ENCODE data around the gene RPUSD4. TPM values are rescaled to one million over a fixed set of nuclear protein-coding genes. Genes with fewer than 3 reads are reported as not detected.

RPUSD4 gene
- polyA plus RNA-seq, 2 of the 4 experiments (the other 2 are of a cell fraction): 15.4 to 16.2 TPM

DNA sequence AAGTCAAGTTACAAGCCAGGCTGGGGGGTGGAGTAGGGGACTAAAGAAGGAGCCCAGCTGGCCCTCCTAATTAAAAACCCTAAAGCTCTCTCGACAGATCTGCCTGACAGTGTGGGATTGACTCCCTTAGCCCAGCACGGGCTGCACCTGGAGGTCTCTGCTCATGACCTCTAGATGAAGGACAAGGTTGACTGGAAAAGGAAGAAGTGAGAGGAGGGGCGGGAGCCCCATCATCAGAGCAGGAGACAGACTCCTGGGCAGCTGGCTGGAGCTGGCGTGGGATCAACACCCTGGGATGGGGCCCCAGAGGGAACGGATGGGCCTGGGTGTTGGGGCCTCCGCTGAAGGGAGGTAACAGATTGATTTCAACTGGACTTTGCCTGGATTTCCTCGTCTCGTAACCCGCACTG lies 46.1 kb downstream of the RPUSD4 start:
- no peak for DNase-seq (ENCODE audit: low read depth in 1 of 2, low spot score in 1 of 2)
- Histone ChIP-seq H3K27ac (no peak overlapping the region), H3K4me2 (no peak overlapping the region), H3K4me1 (no peaks in the 10 kb centered on the region), H3K9me3 (no peaks in the 10 kb centered on the region), H3K4me3 (no peak overlapping the region)
- POLR2A ChIA-PET: no interaction called here
- no peak for FAIRE-seq
- CTCF ChIA-PET: no interaction called here
- WGBS (ENCODE audit: missing lambda C conversion rate): 63% methylated on average over 9 of the region's 9 CpGs
- TF ChIP-seq, protein P1, sequence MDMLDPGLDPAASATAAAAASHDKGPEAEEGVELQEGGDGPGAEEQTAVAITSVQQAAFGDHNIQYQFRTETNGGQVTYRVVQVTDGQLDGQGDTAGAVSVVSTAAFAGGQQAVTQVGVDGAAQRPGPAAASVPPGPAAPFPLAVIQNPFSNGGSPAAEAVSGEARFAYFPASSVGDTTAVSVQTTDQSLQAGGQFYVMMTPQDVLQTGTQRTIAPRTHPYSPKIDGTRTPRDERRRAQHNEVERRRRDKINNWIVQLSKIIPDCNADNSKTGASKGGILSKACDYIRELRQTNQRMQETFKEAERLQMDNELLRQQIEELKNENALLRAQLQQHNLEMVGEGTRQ (IDR thresholded peaks at IDR 0.05): no peak
- no peak for ATAC-seq

DNA sequence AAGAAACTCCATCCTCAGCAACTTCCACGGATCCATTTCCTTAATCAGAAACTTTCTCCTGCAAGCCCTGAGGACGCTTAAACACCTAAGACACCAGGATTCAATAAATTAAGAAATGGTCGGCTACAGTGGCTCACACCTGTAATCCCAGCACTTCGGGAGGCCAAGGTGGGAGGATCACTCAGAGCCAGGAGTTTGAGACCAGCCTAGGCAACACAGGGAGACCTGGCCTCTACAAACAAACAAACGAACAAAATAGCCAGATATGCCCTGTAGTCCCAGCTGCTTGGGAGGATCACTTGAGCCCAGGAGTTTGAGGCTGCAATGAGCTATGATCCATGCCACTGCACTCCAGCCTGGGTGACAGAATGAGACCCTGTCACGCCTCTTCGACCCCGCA lies 46.7 kb downstream of the RPUSD4 start:
- H3K4me1 ChIP-seq: no peaks in the 10 kb centered on the region
- ChIA-PET CTCF (interaction anchor here (0.7 to 1.4 kb wide), 2 partner anchors 10 to 22 kb away, joined by 3 read pairs; no protein-coding TSS in a partner anchor), POLR2A (no interaction called here)
- no peak for DNase-seq (ENCODE audit: low read depth in 1 of 2, low spot score in 1 of 2)
- H3K9me3 ChIP-seq: no peaks in the 10 kb centered on the region
- H3K4me3 ChIP-seq: no peak overlapping the region
- no peak for ATAC-seq
- TF ChIP-seq PHF8 (IDR thresholded peaks at IDR 0.05; ENCODE audit: borderline replicate concordance, low read depth): no peak
- no peak for TF ChIP-seq RAD21 (conservative IDR thresholded peaks at IDR 0.05 in 1 of 2, IDR thresholded peaks at IDR 0.05 in 1 of 2)
- TF ChIP-seq FOSL2 (IDR thresholded peaks at IDR 0.05): no peak
- TF ChIP-seq FOSL2 (CRISPR knock-in tag; IDR thresholded peaks at IDR 0.05): no peak
- no peak for TF ChIP-seq MAFK (IDR thresholded peaks at IDR 0.05; ENCODE audit: partially characterized antibody)
- H3K27ac ChIP-seq: no peak overlapping the region
- FAIRE-seq: no peak
- no peak overlapping the region for H3K4me2 ChIP-seq
- 57% methylated on average over 8 of the region's 8 CpGs for WGBS (ENCODE audit: missing lambda C conversion rate)

DNA sequence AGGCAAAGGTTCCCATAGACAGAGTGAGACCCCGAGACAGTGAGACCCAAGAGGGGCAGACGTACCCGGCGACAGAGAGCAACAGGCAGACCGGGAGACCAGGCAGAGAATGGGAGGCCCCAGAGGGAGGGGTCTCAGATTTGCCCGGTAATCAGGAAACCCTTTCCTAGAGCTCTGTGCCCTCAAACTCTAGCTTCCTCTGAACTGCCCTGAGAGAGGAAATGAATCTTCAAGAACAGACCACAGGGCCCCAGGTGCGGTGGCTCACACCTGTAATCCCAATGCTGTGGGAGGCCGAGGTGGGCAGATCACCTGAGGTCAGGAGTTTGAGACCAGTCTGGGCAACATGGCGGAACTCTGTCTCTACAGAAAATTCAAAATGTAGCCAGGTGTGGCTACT lies 47.7 kb downstream of the RPUSD4 start:
- DNase-seq (ENCODE audit: low read depth in 1 of 2, low spot score in 1 of 2): no peak
- Histone ChIP-seq H3K4me2 (no peak overlapping the region), H3K9me3 (no peaks in the 10 kb centered on the region), H3K27ac (no peak overlapping the region), H3K4me3 (no peak overlapping the region), H3K4me1 (no peaks in the 10 kb centered on the region)
- ChIA-PET CTCF (interaction anchor here (0.6 to 1.4 kb wide), 3 partner anchors 9 to 176 kb away, joined by 3 read pairs; no protein-coding TSS in a partner anchor), POLR2A (no interaction called here)
- TF ChIP-seq SREBF2 (IDR thresholded peaks at IDR 0.05) (no peak), HDAC2 (IDR thresholded peaks at IDR 0.05) (no peak), FOSL2 (IDR thresholded peaks at IDR 0.05) (no peak), FOSL2 (CRISPR knock-in tag; IDR thresholded peaks at IDR 0.05) (no peak), CHD4 (IDR thresholded peaks at IDR 0.05; ENCODE audit: borderline replicate concordance) (no peak), ZFP36 (IDR thresholded peaks at IDR 0.05; ENCODE audit: borderline replicate concordance, partially characterized antibody) (no peak)
- TF ChIP-seq, protein P2, sequence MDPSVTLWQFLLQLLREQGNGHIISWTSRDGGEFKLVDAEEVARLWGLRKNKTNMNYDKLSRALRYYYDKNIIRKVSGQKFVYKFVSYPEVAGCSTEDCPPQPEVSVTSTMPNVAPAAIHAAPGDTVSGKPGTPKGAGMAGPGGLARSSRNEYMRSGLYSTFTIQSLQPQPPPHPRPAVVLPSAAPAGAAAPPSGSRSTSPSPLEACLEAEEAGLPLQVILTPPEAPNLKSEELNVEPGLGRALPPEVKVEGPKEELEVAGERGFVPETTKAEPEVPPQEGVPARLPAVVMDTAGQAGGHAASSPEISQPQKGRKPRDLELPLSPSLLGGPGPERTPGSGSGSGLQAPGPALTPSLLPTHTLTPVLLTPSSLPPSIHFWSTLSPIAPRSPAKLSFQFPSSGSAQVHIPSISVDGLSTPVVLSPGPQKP (IDR thresholded peaks at IDR 0.05; ENCODE audit: low read depth, low read length): no peak
- TF ChIP-seq, protein P3, sequence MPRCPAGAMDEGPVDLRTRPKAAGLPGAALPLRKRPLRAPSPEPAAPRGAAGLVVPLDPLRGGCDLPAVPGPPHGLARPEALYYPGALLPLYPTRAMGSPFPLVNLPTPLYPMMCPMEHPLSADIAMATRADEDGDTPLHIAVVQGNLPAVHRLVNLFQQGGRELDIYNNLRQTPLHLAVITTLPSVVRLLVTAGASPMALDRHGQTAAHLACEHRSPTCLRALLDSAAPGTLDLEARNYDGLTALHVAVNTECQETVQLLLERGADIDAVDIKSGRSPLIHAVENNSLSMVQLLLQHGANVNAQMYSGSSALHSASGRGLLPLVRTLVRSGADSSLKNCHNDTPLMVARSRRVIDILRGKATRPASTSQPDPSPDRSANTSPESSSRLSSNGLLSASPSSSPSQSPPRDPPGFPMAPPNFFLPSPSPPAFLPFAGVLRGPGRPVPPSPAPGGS (IDR thresholded peaks at IDR 0.05): no peak
- FAIRE-seq: no peak
- WGBS (ENCODE audit: missing lambda C conversion rate): 89% methylated on average over 8 of the region's 9 CpGs
- ATAC-seq: no peak

DNA sequence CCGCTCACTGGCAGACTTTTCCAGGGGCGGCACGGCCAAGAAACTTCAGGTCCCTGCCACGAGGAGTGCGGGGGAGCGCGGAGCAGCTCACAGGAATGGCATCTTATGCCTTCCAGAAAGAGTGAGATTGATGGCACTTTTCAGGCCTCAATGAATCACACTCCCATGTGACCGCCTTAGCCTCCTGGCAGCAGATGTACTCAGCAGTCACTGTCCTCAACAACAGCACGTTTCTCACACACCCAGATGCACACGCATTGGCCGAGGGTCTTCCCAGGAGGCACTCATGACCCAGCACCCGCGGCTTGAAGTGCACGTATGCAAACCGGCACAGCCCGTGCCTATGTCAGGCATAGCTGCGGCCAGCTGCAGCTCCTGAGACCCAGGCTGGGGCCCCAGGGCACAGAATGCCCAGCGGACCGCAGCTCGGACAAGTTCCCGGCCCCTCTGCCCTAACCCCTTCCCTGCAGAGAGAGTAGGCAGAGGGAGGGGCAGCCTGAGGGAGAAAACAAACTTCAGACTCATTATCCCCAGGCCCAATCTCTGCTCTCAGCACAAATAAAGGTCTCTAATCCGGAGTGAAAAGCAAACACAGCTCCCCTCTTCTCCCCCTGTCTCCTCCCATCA lies 48.3 kb downstream of the RPUSD4 start:
- FAIRE-seq (no peak), ATAC-seq (peak; percentile 51 to 55; a peak in 3 of 6 replicates), DNase-seq (ENCODE audit: low read depth in 1 of 2, low spot score in 1 of 2) (peak in 1 of 2 experiments; percentile 6)
- H3K4me2 ChIP-seq: no peak overlapping the region
- no peak overlapping the region for H3K27ac ChIP-seq
- ChIA-PET CTCF (interaction anchor here (1.1 kb wide), 1 partner anchor 10 kb away, joined by 3 read pairs; no protein-coding TSS in a partner anchor), POLR2A (no interaction called here)
- WGBS (ENCODE audit: missing lambda C conversion rate): 71% methylated on average over 14 of the region's 22 CpGs
- no peak for TF ChIP-seq CEBPB (IDR thresholded peaks at IDR 0.05)
- no peaks in the 10 kb centered on the region for H3K9me3 ChIP-seq
- no peaks in the 10 kb centered on the region for H3K4me1 ChIP-seq
- H3K4me3 ChIP-seq: no peak overlapping the region

All from A549 (cell line).